Stimulated activated CD4-positive, alpha-beta T cell treated with anti-CD3 and anti-CD28 coated beads, TNF-alpha, amount 100 ng/mL, for 24 hours (primary cell): ENCODE measurements around the gene SPP2.

Experiments
- DNase-seq, 3 experiments: peaks; one replicate each; pipeline ENCODE4 v3.0.0-alpha.2; 2020; ENCODE audit warnings: low read depth in 3 of 3

Gene SPP2

GRCh38 chr2:234038076-234038802, 12.3 kb upstream of the SPP2 start:
- DNase-seq: no peak

GRCh38 chr2:234044157-234044556, 6.3 kb upstream of the SPP2 start:
- DNase-seq: no peak

GRCh38 chr2:234046521-234046920, 4.0 kb upstream of the SPP2 start:
- no peak for DNase-seq

- no peak for DNase-seq
Observed at GRCh38 chr2:234047361-234047760, 3.1 kb upstream of the SPP2 start.

- DNase-seq: no peak
Observed at GRCh38 chr2:234048049-234048448, 2.5 kb upstream of the SPP2 start.

GRCh38 chr2:234051374-234052070, 1.0 kb downstream of the SPP2 start:
- DNase-seq: no peak

- no peak for DNase-seq
Observed at GRCh38 chr2:234058881-234059280, 8.4 kb downstream of the SPP2 start.

- no peak for DNase-seq
Observed at GRCh38 chr2:234060236-234060635, 9.7 kb downstream of the SPP2 start.

- no peak for DNase-seq
Observed at GRCh38 chr2:234061624-234062257, 11.2 kb downstream of the SPP2 start.

GRCh38 chr2:234066587-234066986, 16.1 kb downstream of the SPP2 start:
- no peak for DNase-seq

- DNase-seq: no peak
Observed at GRCh38 chr2:234071664-234072063, 21.2 kb downstream of the SPP2 start.

- no peak for DNase-seq
Observed at GRCh38 chr2:234072454-234072853, 22.0 kb downstream of the SPP2 start.

GRCh38 chr2:234074751-234075517, 24.4 kb downstream of the SPP2 start:
- no peak for DNase-seq

GRCh38 chr2:234075518-234075915, 25.0 kb downstream of the SPP2 start:
- DNase-seq: no peak

GRCh38 chr2:234075947-234076346, 25.4 kb downstream of the SPP2 start:
- no peak for DNase-seq

- DNase-seq: no peak
Observed at GRCh38 chr2:234076451-234076850, 25.9 kb downstream of the SPP2 start.

GRCh38 chr2:234078129-234078528, 27.6 kb downstream of the SPP2 start:
- DNase-seq: no peak

GRCh38 chr2:234081970-234082822, 31.7 kb downstream of the SPP2 start:
- DNase-seq: no peak

- no peak for DNase-seq
Observed at GRCh38 chr2:234083572-234084348, 33.3 kb downstream of the SPP2 start.

GRCh38 chr2:234091432-234091879, 41.0 kb downstream of the SPP2 start:
- DNase-seq: no peak
